WTC11 (cell line): ENCODE results near the gene CCDC134. TPM values are rescaled to one million over a fixed set of nuclear protein-coding genes. Genes with fewer than 3 reads are reported as not detected.

Source experiments
- ATAC-seq: fragments of 200-7000 bp; cut with Tn5 transposase; 2 replicates; pipeline ENCODE4 v1.10.0; 2021; ENCODE audit warnings: mild to moderate bottlenecking, moderate library complexity
- CTCF ChIA-PET: fragments of 300-600 bp; sonication (Branson Sonifier 250); formaldehyde crosslinking; loops from one replicate; lab custom pipeline; 2021; ENCODE audit warnings: antibody characterized with exemption; lab: Charles Lee
- POLR2A ChIA-PET: fragments of 350-600 bp; sonication (Branson Sonifier 250); formaldehyde crosslinking; loops from one replicate; lab custom pipeline; 2021; ENCODE audit warnings: antibody characterized with exemption; lab: Charles Lee
- DNase-seq: peaks from one replicate; pipeline ENCODE4 v3.0.0; 2021; ENCODE audit warnings: low spot score
- H3K27ac Mint-ChIP-seq: 2 replicates; pipeline ENCODE4 v1.8.0; 2021; ENCODE audit warnings: mixed read lengths
- H3K27me3 Mint-ChIP-seq: 2 replicates; pipeline ENCODE4 v1.8.0; 2021; ENCODE audit warnings: low read depth, mild to moderate bottlenecking, moderate library complexity, mixed read lengths
- H3K36me3 Mint-ChIP-seq: 2 replicates; pipeline ENCODE4 v1.8.0; 2021; ENCODE audit warnings: mixed read lengths
- H3K4me1 Mint-ChIP-seq: 2 replicates; pipeline ENCODE4 v1.8.0; 2022; ENCODE audit warnings: mixed read lengths
- H3K4me3 Mint-ChIP-seq: 2 replicates; pipeline ENCODE4 v1.8.0; 2021; ENCODE audit warnings: mild to moderate bottlenecking, moderate library complexity, mixed read lengths
- H3K9me3 Mint-ChIP-seq: 2 replicates; pipeline ENCODE4 v1.8.0; 2021; ENCODE audit warnings: mixed read lengths
- ELF4 ChIP-seq: sonication (generic); formaldehyde crosslinking; IDR thresholded peaks from 2 replicates; pipeline ENCODE4 v1.8.1; 2022; ENCODE audit warnings: low read depth, mild to moderate bottlenecking, moderate library complexity, missing genetic modification reagents
- ETV6 ChIP-seq: sonication (generic); formaldehyde crosslinking; IDR thresholded peaks from 2 replicates; pipeline ENCODE4 v1.8.1; 2022; ENCODE audit warnings: mild to moderate bottlenecking, missing genetic modification reagents
- GABPB1 ChIP-seq: sonication (generic); formaldehyde crosslinking; IDR thresholded peaks from 2 replicates; pipeline ENCODE4 v1.8.1; 2023; ENCODE audit warnings: mild to moderate bottlenecking, missing genetic modification reagents
- GTF2I ChIP-seq: fragments of 250-450 bp; sonication (Bioruptor Pico); conservative IDR thresholded peaks from 2 replicates; pipeline ENCODE4 v1.4.0; 2021; ENCODE audit warnings: mild to moderate bottlenecking
- NFE2L1 ChIP-seq: sonication (generic); formaldehyde crosslinking; IDR thresholded peaks from 2 replicates; pipeline ENCODE4 v1.8.1; 2023; ENCODE audit warnings: missing genetic modification reagents
- OVOL2 ChIP-seq: fragments of 250-450 bp; sonication (Bioruptor Pico); IDR thresholded peaks from 2 replicates; pipeline ENCODE4 v1.9.0; 2021; ENCODE audit warnings: mild to moderate bottlenecking, borderline replicate concordance
- total RNA-seq: library from RNA; stranded (reverse); gene quantifications from 3 replicates; pipeline ENCODE4 v1.2.3, GENCODE V29; 2021
- TF ChIP-seq, protein P1 (sequence below): sonication (generic); formaldehyde crosslinking; IDR thresholded peaks from 2 replicates; pipeline ENCODE4 v1.8.0; 2022; ENCODE audit warnings: missing genetic modification reagents
- TF ChIP-seq, protein P2 (sequence below): fragments of 250-450 bp; sonication (Bioruptor Pico); IDR thresholded peaks from 2 replicates; pipeline ENCODE4 v1.8.0; 2021; ENCODE audit warnings: mild to moderate bottlenecking
- TF ChIP-seq, protein P3 (sequence below): sonication (generic); formaldehyde crosslinking; IDR thresholded peaks from 2 replicates; pipeline ENCODE4 v1.8.0; 2022; ENCODE audit warnings: mild to moderate bottlenecking, missing genetic modification reagents
- TF ChIP-seq, protein P4 (sequence below): fragments of 250-450 bp; sonication (Bioruptor Pico); IDR thresholded peaks from 2 replicates; pipeline ENCODE4 v1.9.0; 2021; ENCODE audit warnings: moderate library complexity, mild to moderate bottlenecking, inconsistent platforms, borderline replicate concordance
- TF ChIP-seq, protein P5 (sequence below): sonication (generic); formaldehyde crosslinking; IDR thresholded peaks from 2 replicates; pipeline ENCODE4 v1.8.1; 2023; ENCODE audit warnings: mild to moderate bottlenecking, missing genetic modification reagents, moderate library complexity
- TF ChIP-seq, protein P6 (sequence below): fragments of 250-450 bp; sonication (Bioruptor Pico); conservative IDR thresholded peaks from 2 replicates; pipeline ENCODE4 v1.9.0; 2021; ENCODE audit warnings: mild to moderate bottlenecking
- TF ChIP-seq, protein P7 (sequence below): fragments of 250-450 bp; sonication (Bioruptor Pico); IDR thresholded peaks from 2 replicates; pipeline ENCODE4 v1.9.0; 2021; ENCODE audit warnings: mild to moderate bottlenecking
- TF ChIP-seq, protein P8 (sequence below): fragments of 250-450 bp; sonication (Bioruptor Pico); IDR thresholded peaks from 2 replicates; pipeline ENCODE4 v2.1.2; 2022; ENCODE audit warnings: mild to moderate bottlenecking, moderate library complexity

The CCDC134 gene
- total RNA-seq, 1 experiment from 2014 or later: 19.0 TPM

DNA sequence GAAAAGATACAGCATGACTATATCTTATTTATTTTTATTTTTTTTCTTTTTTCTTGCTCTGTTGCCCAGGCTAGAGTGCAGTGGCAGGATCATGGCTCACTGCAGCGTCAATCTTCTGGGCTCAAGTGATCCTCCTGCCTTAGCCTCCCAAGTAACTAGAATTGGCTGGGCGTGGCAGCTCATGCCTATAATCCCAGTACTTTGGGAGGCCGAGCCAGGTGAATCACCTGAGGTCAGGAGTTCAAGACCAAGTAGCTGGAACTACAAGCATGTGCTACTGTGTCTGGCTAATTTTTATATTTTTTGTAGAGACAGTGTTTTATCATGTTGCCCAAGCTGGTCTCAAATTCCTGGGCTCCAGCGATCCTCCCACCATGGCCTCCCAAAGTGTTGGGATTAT is 28.3 kb upstream of the CCDC134 start:
- ChIA-PET CTCF (interaction anchor here (0.9 to 1.8 kb wide), 4 partner anchors 9 to 105 kb away, joined by 4 to 11 read pairs (median 6); no protein-coding TSS in a partner anchor), POLR2A (no interaction called here)
- Mint-ChIP-seq H3K36me3 (no peaks in the 10 kb centered on the region), H3K4me3 (no peak overlapping the region), H3K9me3 (no peaks in the 10 kb centered on the region), H3K27ac (no peak overlapping the region), H3K27me3 (no peaks in the 10 kb centered on the region; the same call in none of the 2 replicates), H3K4me1 (peaks cover 3% of the 10 kb centered on the region; the same call in 1 of the 2 replicates)
- no peak for DNase-seq
- no peak for ATAC-seq
- TF ChIP-seq GTF2I (CRISPR knock-in tag) (no peak), ETV6 (no peak)
- TF ChIP-seq, protein P1, sequence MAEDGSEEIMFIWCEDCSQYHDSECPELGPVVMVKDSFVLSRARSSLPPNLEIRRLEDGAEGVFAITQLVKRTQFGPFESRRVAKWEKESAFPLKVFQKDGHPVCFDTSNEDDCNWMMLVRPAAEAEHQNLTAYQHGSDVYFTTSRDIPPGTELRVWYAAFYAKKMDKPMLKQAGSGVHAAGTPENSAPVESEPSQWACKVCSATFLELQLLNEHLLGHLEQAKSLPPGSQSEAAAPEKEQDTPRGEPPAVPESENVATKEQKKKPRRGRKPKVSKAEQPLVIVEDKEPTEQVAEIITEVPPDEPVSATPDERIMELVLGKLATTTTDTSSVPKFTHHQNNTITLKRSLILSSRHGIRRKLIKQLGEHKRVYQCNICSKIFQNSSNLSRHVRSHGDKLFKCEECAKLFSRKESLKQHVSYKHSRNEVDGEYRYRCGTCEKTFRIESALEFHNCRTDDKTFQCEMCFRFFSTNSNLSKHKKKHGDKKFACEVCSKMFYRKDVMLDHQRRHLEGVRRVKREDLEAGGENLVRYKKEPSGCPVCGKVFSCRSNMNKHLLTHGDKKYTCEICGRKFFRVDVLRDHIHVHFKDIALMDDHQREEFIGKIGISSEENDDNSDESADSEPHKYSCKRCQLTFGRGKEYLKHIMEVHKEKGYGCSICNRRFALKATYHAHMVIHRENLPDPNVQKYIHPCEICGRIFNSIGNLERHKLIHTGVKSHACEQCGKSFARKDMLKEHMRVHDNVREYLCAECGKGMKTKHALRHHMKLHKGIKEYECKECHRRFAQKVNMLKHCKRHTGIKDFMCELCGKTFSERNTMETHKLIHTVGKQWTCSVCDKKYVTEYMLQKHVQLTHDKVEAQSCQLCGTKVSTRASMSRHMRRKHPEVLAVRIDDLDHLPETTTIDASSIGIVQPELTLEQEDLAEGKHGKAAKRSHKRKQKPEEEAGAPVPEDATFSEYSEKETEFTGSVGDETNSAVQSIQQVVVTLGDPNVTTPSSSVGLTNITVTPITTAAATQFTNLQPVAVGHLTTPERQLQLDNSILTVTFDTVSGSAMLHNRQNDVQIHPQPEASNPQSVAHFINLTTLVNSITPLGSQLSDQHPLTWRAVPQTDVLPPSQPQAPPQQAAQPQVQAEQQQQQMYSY (CRISPR knock-in tag): no peak

DNA sequence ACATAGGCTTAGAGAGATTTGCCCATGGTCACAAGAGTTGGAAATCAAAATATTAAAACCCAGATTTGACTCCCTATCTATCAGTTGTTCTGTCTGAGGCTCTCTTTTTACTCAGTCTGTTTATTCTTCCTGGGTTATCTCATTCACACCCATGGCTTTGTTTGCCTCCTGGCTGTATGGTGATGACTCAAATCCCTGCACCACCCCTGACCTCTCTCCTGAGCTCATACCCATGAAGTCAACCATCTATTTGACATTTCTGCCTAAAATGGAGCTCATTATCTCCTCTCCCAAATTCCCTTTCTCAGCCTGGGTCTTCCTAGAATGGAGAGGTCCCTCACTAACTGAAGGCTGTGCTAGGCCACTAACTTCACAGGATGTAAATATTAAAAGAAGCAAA is 27.8 kb upstream of the CCDC134 start:
- no peak for ATAC-seq
- H3K9me3 Mint-ChIP-seq: no peaks in the 10 kb centered on the region
- DNase-seq: no peak
- H3K4me3 Mint-ChIP-seq: no peak overlapping the region
- TF ChIP-seq, protein P2, sequence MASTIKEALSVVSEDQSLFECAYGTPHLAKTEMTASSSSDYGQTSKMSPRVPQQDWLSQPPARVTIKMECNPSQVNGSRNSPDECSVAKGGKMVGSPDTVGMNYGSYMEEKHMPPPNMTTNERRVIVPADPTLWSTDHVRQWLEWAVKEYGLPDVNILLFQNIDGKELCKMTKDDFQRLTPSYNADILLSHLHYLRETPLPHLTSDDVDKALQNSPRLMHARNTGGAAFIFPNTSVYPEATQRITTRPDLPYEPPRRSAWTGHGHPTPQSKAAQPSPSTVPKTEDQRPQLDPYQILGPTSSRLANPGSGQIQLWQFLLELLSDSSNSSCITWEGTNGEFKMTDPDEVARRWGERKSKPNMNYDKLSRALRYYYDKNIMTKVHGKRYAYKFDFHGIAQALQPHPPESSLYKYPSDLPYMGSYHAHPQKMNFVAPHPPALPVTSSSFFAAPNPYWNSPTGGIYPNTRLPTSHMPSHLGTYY: no peak
- TF ChIP-seq, protein P3, sequence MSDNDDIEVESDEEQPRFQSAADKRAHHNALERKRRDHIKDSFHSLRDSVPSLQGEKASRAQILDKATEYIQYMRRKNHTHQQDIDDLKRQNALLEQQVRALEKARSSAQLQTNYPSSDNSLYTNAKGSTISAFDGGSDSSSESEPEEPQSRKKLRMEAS: no peak
- TF ChIP-seq, protein P4, sequence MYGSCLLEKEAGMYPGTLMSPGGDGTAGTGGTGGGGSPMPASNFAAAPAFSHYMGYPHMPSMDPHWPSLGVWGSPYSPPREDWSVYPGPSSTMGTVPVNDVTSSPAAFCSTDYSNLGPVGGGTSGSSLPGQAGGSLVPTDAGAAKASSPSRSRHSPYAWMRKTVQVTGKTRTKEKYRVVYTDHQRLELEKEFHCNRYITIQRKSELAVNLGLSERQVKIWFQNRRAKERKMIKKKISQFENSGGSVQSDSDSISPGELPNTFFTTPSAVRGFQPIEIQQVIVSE (CRISPR knock-in tag): no peak
- no peak for TF ChIP-seq ELF4 (CRISPR knock-in tag)
- no peak for TF ChIP-seq GABPB1 (CRISPR knock-in tag)
- TF ChIP-seq OVOL2 (CRISPR knock-in tag): no peak
- TF ChIP-seq, protein P5, sequence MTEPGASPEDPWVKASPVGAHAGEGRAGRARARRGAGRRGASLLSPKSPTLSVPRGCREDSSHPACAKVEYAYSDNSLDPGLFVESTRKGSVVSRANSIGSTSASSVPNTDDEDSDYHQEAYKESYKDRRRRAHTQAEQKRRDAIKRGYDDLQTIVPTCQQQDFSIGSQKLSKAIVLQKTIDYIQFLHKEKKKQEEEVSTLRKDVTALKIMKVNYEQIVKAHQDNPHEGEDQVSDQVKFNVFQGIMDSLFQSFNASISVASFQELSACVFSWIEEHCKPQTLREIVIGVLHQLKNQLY (CRISPR knock-in tag): no peak
- TF ChIP-seq, protein P6, sequence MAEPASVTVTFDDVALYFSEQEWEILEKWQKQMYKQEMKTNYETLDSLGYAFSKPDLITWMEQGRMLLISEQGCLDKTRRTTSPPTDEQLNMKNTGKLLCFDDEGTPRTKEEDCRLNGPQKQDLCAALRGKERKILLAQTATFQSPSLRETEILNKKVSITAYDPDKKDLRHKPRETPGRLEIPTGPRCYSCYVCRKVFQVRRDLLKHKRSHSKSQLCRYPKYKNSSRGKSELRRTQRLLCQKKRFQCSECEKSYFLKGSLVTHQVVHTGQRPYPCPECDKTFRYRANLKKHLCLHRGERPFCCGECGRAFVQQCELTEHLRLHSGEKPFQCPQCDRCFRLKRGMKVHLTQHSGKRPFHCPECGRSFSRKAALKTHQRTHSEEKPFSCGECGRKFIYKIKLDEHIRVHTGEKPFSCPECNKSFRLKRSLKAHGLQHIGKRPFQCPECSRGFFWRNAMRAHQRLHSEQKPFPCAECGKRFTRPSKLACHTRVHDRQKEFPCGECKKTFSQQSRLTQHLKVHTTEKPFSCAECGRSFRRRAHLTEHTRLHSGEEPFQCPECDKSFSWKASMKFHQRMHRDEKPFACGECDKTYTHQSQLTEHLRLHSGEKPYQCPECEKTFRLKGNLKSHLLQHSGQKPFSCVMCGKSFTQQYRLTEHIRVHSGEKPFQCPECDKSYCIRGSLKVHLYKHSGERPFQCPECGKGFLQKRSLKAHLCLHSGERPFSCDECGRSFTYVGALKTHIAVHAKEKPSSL (CRISPR knock-in tag): no peak
- no peak for TF ChIP-seq NFE2L1 (CRISPR knock-in tag)
- TF ChIP-seq, protein P7, sequence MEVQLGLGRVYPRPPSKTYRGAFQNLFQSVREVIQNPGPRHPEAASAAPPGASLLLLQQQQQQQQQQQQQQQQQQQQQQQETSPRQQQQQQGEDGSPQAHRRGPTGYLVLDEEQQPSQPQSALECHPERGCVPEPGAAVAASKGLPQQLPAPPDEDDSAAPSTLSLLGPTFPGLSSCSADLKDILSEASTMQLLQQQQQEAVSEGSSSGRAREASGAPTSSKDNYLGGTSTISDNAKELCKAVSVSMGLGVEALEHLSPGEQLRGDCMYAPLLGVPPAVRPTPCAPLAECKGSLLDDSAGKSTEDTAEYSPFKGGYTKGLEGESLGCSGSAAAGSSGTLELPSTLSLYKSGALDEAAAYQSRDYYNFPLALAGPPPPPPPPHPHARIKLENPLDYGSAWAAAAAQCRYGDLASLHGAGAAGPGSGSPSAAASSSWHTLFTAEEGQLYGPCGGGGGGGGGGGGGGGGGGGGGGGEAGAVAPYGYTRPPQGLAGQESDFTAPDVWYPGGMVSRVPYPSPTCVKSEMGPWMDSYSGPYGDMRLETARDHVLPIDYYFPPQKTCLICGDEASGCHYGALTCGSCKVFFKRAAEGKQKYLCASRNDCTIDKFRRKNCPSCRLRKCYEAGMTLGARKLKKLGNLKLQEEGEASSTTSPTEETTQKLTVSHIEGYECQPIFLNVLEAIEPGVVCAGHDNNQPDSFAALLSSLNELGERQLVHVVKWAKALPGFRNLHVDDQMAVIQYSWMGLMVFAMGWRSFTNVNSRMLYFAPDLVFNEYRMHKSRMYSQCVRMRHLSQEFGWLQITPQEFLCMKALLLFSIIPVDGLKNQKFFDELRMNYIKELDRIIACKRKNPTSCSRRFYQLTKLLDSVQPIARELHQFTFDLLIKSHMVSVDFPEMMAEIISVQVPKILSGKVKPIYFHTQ (CRISPR knock-in tag): no peak
- TF ChIP-seq, protein P8, sequence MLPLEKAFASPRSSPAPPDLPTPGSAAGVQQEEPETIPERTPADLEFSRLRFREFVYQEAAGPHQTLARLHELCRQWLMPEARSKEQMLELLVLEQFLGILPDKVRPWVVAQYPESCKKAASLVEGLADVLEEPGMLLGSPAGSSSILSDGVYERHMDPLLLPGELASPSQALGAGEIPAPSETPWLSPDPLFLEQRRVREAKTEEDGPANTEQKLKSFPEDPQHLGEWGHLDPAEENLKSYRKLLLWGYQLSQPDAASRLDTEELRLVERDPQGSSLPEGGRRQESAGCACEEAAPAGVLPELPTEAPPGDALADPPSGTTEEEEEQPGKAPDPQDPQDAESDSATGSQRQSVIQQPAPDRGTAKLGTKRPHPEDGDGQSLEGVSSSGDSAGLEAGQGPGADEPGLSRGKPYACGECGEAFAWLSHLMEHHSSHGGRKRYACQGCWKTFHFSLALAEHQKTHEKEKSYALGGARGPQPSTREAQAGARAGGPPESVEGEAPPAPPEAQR (CRISPR knock-in tag): no peak
- CTCF ChIA-PET: interaction anchor here (0.9 to 1.8 kb wide), 5 partner anchors 10 to 153 kb away, joined by 4 to 11 read pairs (median 5); no protein-coding TSS in a partner anchor
- POLR2A ChIA-PET: no interaction called here
- H3K36me3 Mint-ChIP-seq: no peaks in the 10 kb centered on the region
- no peak overlapping the region for H3K27ac Mint-ChIP-seq
- H3K4me1 Mint-ChIP-seq: peaks cover 3% of the 10 kb centered on the region; the same call in 1 of the 2 replicates
- H3K27me3 Mint-ChIP-seq: no peaks in the 10 kb centered on the region; the same call in 1 of the 2 replicates
